ENCODE data around the gene PRICKLE1.
A peak's percentile ranks its signal among the peaks of the same experiment; 100 is the strongest.

Gene PRICKLE1

DNA sequence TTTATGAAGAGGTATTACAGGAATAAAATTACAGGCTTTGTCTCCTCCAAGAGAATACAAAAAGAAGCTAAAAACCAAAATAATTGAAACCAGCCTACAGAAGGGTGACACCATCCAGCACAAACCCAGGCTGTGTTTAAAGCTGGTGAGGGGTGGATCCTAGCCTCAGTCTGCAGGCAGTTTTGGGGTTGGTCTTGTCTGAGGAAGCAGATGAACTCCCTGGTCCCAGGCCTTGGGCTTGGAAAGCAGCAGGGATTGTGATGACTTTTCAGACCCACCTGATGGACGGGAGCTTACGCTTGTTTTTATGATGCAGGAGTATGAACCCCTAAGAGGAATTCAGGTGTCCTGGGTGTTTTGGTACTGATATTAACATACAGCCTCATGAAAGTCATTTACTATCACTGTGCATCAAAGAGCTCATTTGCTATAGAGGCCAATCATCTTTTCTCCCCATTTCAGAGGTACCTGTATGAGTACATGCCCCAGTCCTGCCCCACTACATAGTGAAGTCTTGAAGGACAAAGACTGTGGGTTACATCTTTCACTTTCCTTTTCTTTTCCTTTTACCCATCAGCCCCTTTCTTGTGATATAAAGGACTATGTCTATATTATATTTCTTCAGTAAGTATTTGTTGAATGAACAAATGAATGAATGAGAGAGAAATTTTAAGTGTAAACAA is 18.1 kb downstream of the PRICKLE1 start:
- FAIRE-seq: no peak
- no peak for DNase-seq (ENCODE audit: insufficient read length, low spot score)
- TF ChIP-seq, protein P1, sequence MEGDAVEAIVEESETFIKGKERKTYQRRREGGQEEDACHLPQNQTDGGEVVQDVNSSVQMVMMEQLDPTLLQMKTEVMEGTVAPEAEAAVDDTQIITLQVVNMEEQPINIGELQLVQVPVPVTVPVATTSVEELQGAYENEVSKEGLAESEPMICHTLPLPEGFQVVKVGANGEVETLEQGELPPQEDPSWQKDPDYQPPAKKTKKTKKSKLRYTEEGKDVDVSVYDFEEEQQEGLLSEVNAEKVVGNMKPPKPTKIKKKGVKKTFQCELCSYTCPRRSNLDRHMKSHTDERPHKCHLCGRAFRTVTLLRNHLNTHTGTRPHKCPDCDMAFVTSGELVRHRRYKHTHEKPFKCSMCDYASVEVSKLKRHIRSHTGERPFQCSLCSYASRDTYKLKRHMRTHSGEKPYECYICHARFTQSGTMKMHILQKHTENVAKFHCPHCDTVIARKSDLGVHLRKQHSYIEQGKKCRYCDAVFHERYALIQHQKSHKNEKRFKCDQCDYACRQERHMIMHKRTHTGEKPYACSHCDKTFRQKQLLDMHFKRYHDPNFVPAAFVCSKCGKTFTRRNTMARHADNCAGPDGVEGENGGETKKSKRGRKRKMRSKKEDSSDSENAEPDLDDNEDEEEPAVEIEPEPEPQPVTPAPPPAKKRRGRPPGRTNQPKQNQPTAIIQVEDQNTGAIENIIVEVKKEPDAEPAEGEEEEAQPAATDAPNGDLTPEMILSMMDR (IDR thresholded peaks at IDR 0.05; ENCODE audit: insufficient read depth, missing control alignments): no peak

DNA sequence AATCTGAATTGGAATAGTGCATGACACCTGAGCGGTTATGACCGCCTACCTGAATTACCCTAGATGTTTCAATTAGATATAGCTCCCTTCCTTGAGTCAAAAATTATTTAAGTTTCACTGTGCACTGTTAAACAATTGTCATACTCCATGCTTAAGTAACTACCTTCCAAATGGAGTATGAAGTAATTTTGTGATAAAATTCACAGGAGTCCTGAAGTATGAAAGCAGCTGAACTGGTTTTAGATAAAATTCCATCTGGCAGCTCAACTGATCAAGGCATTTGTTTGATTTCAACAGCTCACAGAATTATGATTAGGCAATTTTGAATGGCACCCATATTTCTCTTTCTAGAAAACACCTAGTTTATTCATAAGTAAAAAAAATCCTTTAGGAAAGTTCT is 19.5 kb downstream of the PRICKLE1 start:
- DNase-seq (ENCODE audit: insufficient read length, low spot score) (no peak), FAIRE-seq (no peak)
- TF ChIP-seq, protein P1 (IDR thresholded peaks at IDR 0.05; ENCODE audit: insufficient read depth, missing control alignments): no peak

DNA sequence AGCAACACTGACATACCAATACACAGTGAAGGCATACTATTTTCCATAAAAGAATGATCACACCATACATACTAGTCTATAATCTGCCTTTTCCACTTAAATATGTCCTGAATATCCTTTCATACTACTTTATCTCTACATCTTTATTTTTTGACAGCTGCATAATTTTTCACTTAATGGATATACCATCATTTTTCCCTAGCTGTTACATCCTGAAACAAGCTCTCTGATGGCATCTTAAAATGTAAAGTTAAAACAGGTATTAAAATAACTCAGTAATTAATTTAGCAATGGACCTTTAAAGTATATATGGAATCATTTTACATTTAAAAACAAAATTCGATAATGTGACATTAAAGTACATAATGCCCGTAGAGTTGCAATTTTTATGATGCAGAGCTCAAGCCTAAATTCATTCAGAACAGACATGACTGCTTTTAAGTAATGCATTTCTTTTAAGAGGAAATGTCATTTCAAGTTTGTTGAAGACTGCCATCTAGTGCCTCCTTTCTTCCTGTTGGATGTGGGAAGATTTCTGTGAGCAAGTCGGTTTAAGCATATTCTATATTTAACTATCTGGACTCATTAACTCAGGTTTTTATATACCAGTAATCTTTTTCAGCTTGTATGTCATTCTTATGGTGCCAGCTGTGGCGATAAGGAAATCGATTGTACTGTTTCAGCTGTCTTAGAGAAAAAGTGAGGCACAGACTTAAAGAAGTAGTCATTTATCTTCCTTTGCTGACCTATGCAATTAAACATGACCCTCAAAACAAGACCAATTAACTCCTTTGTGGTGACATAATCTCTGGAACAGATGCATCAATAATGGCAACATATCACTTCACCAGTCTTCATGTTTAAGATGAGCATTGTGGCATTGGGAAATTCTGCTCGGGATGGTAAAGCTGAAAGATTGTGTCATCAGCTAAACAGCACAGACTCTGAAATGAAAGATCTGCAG is 20.3 kb downstream of the PRICKLE1 start:
- DNase-seq (ENCODE audit: insufficient read length, low spot score) (no peak), FAIRE-seq (peak; percentile 38)
- TF ChIP-seq, protein P1 (IDR thresholded peaks at IDR 0.05; ENCODE audit: insufficient read depth, missing control alignments): peak; percentile 69

DNA sequence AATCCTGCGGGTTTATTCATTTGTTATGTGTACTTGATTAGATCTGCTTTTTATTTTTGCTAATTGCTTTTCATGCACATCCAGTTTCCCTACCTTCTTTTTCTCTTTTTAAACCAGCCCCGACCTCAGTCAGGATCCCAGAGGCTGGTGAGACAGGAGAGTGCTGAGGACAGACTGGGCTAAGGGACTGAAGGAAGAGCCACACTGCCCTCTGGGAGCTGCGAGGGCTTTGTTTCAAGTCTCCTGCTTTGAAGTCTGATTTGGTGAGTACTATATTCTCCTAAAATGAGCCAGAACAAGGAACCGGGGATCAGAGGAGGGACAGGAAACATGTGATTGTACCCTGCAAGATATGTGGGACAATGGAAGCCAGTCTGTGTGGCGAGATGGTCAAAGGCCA is 23.9 kb downstream of the PRICKLE1 start:
- FAIRE-seq: no peak
- TF ChIP-seq, protein P1 (IDR thresholded peaks at IDR 0.05; ENCODE audit: insufficient read depth, missing control alignments): no peak

DNA sequence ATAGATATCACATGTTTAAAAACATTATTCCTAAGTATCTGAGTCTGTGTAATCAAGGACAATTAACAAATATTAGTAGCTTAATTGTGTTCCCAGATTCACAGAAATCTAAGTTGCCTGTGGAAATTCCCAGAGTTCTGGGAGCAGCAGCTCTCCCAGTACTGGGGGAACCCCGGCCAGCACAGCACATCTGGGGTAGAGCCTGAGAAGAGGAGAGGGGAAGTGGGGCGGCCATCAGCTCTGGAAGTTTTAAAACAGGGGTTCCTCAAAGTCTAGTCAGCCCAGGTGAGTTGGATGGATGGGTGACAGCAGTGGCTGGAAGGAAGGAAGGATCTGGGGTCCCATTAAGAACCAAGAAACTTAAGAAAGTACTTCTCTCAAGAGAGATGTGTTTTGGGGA is 24.6 kb downstream of the PRICKLE1 start:
- DNase-seq (ENCODE audit: insufficient read length, low spot score): no peak
- TF ChIP-seq, protein P1 (IDR thresholded peaks at IDR 0.05; ENCODE audit: insufficient read depth, missing control alignments): no peak
- FAIRE-seq: no peak

More for the DNA sequence above, 23.9 kb downstream of the PRICKLE1 start:
- DNase-seq (ENCODE audit: insufficient read length, low spot score): no peak

DNA sequence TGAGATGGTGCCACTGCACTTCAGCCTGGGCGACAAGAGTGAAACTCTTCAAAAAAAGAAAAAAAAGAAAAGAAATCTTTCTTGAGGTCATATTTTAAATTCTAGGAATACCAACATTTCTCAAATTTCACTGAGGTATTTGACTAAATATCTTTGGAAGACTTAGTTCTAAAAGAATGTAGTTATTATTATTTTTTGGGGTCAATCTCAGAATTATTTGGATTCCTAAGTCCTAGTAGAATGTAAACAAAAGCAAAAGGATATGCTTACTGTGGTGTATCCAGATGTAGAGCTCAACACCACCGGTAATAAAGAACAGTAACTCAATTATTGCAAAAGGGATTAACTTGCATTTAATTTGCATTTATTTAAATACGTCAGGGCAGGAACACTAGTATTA is 25.0 kb downstream of the PRICKLE1 start:
- FAIRE-seq: no peak
- no peak for DNase-seq (ENCODE audit: insufficient read length, low spot score)
- TF ChIP-seq, protein P1 (IDR thresholded peaks at IDR 0.05; ENCODE audit: insufficient read depth, missing control alignments): no peak

Data from D721Med (cell line).